ENCODE measurements around the gene EPN2.

Gene EPN2

DNA sequence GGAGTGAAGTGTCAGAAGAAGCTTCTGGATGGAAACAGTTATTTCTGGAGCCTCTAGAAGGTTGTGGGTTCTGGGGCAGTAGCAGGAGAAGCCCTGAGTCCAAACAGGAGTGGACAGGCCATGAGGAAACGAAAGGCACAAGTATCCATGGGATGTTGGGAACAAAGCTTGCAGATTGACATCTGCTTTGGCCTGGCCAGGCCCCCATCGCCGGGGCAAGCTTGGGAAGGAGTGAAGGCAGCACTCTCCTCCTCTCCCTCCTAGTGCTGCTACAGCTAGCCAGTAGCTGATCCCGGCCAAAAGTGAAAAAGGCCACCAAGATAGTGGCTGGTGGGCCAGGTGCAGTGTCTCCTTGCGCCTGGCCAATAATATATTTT is 85.0 kb downstream of the EPN2 start:
- FAIRE-seq = no peak

DNA sequence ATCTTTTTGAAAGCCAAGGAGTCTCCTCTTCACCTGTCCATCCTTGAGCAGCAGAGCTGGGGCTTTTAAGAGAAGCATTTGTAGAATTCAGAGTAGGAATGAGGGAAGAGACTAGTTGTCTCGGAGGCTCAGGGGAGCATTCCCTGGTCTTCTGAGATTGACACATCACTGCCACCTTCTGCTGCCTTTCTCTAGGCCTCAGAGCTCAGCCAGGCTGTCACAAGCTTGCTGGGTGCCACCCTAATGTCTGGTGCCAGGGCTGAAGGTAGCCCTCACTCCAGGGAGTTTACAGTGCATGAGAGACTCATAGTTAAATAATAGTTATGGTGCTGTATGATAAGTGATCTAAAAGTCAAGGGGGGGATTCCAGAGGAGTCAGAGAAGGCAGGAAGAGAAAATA is 85.7 kb downstream of the EPN2 start:
- FAIRE-seq = peak; percentile 42

More for the DNA sequence above, 85.0 kb downstream of the EPN2 start:
- DNase-seq (ENCODE audit: insufficient read length, low spot score) = no peak

DNA sequence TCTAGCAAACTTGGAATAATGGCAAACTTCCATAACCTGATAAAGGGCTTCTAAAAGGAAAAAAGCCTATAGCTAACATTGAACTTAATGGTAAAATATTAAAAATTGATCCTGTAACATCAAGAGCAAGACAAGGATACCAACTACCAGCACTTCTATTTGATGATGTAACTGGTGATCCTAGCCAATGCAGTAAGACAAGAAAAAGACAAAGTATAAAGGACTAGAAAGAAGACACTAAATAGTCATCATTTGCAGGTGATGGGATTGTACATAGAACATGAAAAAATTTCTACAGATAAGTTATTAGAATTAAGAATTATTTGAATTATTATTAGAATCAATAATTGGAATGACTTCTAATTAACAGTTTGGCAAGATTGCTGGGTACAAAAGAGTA is 88.4 kb downstream of the EPN2 start:
- DNase-seq (ENCODE audit: insufficient read length, low spot score) (no peak), FAIRE-seq (no peak)

More for the DNA sequence above, 85.7 kb downstream of the EPN2 start:
- DNase-seq (ENCODE audit: insufficient read length, low spot score) = no peak

DNA sequence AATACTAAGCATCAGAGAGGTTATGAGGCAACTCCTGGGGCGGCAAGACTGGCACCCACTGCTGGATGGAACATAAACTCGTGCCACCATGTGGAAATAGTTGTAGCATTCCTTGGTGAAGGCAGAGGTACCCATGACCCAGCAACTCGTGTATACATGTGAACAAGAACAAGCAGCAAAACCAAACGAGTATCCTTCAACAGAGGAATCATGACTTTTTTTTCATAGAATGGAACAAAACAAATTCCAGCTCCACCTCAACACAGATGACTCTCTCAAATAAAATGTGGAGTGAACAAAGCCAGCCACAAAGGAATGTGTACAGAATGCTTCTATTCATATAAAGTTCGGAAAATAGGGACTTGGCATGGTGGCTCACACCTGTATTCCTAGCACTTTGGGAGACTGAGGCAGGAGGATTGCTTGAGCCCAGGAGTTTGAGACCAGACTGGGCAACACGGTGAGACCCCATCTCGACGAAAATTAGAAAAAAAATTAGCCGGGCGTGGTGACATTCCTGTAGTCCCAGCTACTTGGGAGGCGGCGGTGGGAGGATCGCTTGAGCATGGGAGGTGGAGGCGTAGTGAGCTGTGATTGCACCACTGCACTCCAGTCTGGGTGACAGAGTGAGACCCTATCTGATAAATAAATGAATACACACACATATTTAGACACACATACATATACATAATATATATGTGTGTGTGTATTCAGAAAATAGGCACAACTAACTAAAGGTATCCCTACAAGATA is 90.0 kb downstream of the EPN2 start:
- FAIRE-seq = peak; percentile 91

DNA sequence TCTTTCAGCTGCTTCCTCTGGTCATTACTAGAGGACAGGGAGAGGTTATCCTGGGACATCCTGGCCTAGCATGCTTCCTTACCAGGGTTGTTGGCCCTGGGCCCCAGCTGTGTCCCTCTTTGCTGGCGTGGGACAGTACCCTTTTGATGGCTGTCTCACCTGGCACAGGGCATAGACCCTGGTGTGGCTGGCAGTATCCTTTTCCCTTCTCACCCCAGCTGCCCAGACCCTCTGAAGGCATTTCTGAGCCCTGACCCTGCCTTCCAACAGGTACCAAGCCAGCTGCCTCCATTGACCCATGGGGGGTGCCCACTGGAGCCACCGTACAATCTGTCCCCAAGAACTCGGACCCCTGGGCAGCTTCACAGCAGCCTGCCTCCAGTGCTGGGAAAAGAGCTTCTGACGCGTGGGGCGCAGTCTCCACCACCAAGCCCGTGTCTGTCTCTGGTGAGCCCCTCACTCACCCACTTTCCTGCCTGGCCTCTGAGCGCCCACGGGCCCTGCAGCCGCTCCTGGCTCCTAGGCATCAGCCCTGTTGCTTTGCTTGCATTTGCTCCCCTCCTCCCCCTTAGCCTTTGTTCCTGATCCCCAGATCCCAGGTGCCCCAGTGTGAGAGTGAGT is 91.4 kb downstream of the EPN2 start:
- DNase-seq (ENCODE audit: insufficient read length, low spot score) = no peak
- peak; percentile 40 for FAIRE-seq

More for the DNA sequence above, 90.0 kb downstream of the EPN2 start:
- DNase-seq (ENCODE audit: insufficient read length, low spot score) = peak; percentile 89

DNA sequence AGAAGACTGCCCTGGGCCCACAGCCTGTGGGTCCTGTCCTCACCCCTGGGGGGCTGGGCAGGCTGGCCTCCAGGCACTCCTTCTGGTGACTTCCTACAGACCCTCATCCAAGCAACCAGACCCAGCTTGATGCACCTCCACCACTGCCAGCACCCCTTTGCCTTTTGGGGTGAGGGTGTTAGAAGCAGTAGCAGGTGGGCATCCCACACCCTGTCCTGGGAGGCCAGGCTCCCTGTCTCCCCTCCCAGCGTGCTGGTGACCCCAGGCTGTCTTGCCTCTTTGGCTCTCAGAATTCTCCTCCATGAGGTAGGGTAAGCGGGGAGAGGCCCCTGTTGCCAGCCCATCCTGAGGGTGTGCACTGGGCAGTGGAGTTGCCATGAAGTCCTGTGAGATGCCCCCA is 92.0 kb downstream of the EPN2 start:
- no peak for FAIRE-seq
- no peak for DNase-seq (ENCODE audit: insufficient read length, low spot score)

DNA sequence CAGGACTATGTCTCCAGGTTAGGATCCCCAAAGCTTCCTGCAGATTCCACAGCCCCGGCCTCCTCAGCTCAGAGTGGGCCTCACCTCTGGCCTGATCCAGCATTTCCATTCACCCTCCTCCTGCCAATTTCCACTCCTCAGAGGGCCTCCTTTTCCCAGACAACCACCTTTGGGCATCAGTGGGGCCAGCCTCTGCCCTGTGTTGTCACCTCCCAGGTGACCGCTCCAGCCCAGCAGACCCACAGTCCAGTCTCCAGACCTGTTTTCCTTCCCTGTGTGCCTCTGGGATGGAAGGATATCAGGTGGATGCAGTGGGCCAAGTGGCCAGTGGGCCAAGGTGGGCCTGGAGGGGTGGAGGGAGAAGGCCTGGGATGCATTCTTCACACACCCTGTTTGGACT is 92.7 kb downstream of the EPN2 start:
- DNase-seq (ENCODE audit: insufficient read length, low spot score) (no peak), FAIRE-seq (peak; percentile 31)

DNA sequence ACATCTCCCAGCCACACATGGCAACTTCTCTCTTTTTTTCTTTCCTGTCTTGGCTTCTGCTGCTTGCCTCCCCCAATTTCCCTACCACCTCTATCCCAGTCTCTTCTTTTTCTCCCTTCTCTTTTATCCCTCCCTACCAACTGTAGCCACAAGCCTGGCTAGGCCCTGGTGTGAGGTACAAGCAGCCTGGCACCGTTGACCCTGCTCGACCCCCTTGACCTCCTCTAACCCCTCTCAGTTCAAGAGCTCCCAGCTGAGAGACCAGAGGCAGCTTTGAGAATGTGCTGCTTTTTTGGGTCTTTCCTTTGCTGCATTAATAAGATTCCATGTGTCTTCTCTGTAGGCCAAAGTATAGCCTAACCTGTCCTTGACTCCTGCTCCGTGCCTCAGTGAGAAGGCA is 93.1 kb downstream of the EPN2 start:
- no peak for DNase-seq (ENCODE audit: insufficient read length, low spot score)
- peak; percentile 67 for FAIRE-seq

DNA sequence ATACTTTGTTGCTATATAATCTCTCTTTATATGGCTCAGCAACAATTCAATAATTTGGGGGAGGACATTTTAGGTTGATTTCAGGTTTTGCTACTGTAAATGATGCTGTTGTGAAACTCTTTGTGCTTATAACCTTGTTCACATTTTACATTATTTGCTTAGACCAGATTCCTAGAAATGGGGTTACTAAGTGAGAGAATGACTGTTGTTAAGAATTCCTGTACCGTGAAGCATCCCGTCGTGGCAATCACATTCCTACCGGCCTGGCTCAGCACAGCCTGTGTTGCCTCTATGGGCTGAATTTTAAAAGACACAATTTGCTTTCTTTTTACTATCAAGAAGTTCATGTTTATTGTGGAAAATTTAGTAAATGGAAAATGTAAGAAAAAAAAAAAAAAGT is 94.0 kb downstream of the EPN2 start:
- peak; percentile 70 for FAIRE-seq
- peak; percentile 62 for DNase-seq (ENCODE audit: insufficient read length, low spot score)

DNA sequence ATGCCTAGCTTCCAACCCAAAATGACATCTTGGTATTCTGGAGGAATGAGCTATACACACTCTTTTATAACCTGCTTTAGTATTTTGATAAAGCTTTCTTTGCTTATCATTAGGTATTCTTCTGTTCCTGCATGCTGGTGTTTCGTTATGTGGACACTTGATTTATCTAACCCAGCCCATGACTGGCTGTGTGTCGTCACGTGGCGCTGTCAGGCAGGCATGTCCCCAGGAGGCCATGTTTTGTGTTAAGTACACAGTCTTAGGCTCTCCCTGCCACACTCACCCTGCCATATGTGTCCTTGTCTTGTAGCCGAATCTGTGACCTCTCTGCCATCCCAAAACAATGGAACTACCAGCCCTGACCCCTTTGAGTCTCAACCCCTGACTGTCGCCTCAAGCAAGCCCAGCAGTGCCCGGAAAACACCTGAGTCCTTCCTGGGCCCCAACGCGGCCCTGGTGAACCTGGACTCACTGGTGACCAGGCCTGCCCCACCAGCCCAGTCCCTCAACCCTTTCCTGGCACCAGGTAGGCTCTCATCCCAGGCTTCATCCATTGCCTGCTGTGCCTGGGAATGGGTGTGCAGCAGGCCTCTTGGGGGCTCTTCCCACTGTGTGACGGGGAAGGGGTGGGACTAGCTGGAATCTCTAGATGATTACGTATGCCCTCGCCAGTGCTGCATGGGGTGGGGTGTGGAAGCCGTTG is 94.5 kb downstream of the EPN2 start:
- FAIRE-seq (peak; percentile 82), DNase-seq (ENCODE audit: insufficient read length, low spot score) (no peak)

DNA sequence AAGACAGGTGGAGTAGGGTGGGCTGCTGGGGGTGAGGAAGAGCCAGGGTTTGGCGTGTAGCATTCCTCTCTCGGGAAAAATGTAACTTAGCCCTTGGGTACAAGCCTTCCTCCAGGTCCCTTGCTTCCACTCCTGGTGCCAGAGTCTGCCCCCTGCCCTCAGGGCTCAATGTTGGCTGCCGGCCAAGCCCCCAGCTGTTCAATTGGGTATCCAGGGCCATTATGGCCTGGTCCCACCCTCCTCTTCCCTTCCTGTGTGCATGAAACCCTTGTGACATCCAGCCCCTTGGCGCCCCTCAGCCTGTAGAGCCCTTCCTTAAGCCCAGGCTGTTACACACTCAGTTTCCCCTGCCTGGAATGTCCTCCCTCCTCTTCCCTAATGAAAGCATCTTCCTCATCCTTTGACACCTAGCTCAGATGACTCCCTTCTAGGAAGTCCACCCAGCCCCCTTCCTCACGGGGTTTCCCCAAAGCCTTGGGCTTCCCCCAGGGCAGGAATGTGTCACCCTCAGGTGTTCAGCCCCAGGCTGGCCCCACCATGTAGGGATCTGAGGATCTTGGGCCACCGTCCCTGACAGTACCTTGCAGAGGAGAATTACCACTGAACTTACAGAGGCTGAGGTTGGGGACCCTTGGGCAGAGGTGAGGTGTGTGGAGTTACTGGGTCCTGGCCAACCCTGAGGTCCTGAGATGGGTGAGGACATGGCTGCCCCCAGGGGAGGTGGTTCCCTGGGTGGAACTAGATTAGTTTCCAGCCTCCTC is 95.4 kb downstream of the EPN2 start:
- no peak for DNase-seq (ENCODE audit: insufficient read length, low spot score)
- peak; percentile 16 for FAIRE-seq

DNA sequence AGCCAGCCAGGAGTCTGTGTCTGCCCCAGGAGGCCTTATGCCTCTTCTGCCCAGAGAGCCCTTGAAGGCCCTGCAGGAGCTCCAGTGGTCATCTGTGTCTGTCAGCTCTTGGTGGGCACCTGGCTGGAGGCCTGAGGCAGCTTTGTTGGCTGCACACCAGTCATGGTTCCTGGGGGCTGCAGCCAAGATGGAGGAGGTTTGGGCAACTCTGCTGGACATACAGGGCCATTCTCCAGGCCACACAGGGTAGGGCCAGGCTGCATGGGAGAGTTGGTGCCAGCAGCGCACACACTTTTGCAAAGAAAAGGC is 95.9 kb downstream of the EPN2 start:
- FAIRE-seq (no peak), DNase-seq (ENCODE audit: insufficient read length, low spot score) (no peak)

DNA sequence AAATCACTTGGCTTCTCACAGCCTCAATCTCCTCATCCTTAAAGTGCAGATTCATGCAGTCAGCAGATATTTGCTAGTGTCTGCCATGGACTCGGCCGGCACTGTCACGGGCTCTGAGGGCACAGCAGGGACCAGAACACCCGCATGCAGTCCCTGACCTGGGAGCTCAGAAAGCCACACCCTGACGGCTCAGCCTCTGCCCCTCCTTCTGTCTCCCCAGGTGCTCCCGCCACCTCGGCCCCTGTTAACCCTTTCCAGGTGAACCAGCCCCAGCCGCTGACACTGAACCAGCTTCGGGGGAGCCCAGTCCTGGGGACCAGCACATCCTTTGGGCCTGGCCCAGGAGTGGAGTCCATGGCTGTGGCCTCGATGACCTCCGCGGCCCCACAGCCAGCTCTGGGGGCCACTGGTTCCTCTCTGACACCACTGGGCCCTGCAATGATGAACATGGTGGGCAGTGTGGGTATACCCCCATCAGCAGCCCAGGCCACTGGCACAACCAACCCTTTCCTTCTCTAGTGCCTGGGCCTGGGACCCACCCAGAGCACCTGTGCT is 96.6 kb downstream of the EPN2 start:
- DNase-seq (ENCODE audit: insufficient read length, low spot score) (no peak), FAIRE-seq (peak; percentile 36)

DNA sequence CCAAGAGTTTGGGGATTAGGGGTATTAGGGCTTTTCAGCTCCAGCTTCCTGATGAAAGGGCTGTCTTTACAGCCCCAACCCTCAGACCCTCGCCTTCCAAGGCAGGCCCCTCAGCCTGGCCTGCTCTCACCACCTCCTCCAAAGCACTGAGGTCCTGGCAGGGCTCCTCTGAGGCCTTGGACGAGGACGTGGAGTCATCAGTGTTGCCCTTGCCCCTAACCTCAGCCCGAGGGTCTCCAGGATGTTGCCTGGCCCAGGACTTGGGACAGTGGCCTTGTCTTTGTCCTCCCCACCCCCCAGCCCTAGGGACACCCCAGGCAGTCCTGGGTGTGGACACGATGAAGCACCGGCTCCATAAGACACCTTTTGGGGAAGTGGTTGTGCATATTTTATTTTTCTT is 97.2 kb downstream of the EPN2 start:
- DNase-seq (ENCODE audit: insufficient read length, low spot score) = no peak
- FAIRE-seq = no peak

DNA sequence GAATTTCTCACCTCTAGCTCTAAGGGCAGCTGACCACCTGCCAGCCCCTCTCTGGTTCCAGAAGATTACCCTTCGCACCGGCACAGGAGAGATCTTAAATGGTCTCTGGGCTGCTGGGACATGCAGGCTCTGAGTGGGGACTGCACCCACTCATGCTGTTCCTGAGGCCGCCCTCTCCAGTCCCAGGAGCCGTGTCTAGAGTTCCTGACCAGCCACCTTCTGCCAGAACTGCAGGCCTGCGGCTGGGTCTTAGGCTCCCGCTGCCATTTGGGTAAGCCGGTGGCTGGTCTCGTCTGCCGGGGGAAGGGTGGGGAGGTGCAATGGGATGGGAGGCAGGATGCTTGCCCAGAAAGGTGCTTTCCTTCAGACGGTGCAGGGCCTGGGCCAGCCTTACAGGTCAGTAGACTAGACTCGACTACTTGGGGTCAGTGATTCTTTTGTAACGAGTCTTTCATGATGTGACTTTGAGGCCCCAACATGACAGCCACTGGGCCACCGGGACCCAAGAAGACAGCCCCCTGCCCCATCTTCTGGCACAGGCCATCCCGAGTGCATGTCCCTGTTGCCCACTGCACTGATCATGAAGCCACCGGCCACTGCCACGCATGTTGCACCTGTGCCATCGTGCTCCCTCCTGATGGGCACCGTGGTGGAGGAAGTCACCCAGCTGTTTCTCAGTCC is 98.9 kb downstream of the EPN2 start:
- no peak for DNase-seq (ENCODE audit: insufficient read length, low spot score)
- FAIRE-seq = no peak

DNA sequence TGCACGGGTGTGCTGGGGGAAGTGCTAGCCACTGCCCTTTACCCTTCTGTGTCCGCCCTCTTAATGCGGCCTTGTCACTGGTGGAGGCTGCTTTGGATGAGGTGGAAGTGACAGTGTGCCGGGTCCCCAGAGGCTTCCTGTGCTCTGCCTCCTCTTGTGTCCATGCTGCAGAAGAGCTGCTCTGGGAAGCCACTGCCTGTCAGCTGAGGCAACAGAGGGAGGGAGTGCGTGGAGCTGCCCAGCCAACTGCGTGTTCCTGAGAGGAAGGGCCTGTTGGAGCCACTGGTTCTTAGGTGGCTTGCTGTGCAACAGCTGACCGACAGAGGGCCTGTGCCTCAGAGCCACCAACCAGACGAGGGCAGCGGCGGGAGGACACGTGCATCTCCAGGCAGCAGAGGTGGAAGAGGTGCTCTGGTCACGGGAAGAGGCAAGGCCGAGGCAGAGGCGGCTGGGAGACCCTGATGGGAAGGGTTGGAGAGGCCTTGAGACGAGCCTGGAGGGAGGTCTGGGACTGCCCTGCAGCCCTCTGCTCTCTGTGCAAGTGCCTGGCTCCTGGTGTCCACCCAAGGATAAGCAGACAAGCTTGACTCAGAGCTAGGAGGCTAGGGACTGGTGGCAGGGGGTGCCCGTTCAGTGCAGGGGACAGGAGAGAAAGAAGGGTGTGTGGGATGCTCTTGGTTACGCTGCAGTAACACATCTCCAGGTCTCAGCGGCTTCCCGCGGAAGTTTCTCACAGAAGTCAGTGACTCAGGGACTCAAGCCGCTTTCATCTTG is 100.0 kb downstream of the EPN2 start:
- DNase-seq (ENCODE audit: insufficient read length, low spot score) = no peak
- FAIRE-seq = peak; percentile 76

DNA sequence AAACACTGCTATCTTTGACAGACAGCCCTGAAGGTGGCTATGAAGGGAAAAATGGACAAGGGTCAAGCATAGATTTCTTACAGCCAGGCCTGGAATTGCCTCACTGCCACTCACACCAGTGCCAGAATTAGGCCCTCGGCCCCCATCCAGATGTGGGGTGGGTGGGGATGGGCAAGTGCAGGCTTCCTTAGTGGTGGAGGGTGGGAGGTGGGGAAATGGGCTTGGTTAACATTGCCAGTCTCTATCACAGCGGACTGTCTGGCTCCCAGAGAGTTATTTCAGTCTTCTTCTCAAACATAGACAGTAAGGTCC is 100.5 kb downstream of the EPN2 start:
- DNase-seq (ENCODE audit: insufficient read length, low spot score) (no peak), FAIRE-seq (no peak)

DNA sequence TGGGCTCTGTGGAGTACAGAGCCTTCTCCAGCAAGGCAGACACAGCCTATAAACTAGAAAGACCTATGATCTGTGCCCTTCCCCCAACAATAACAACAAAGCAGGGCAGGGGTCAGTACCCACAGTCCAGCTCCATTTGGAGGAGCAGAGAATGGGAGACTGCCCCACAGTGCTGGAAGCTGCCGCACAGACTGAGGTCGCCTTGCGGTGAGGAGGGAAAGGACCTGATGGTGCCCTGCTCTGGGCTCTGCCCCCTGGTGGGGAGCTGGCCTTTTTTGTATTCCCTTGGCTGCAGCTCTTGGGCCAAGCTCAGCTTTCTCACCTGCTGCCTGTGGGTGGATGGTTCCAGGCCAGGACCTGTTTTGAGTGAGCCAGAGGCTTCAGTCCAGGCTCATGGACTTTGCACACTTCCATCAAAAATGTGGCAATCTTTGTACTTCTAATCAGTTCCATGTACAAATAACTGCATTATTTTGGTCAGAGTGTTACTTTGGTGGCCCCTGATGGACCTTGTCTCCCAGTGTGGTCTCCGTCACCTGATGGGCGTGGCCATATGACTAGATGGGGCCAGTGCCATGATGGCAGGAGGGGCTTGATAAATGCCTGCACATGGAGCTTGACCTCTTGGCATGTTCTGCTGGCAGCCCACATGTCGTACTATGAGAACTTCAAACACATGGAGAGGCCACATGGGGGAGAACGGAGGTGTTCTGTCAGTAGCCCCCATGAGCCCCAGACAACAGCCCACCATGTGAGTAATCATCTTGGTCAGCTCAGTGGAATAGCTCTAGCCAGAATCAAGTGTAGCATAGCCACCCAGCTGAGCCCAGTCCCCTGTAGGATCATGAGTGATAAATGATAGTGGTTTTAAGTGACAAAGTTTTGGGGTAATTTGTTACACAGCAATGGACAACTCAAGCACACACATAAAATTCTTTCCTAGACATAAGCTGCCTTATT is 101.1 kb downstream of the EPN2 start:
- peak; percentile 86 for FAIRE-seq

DNA sequence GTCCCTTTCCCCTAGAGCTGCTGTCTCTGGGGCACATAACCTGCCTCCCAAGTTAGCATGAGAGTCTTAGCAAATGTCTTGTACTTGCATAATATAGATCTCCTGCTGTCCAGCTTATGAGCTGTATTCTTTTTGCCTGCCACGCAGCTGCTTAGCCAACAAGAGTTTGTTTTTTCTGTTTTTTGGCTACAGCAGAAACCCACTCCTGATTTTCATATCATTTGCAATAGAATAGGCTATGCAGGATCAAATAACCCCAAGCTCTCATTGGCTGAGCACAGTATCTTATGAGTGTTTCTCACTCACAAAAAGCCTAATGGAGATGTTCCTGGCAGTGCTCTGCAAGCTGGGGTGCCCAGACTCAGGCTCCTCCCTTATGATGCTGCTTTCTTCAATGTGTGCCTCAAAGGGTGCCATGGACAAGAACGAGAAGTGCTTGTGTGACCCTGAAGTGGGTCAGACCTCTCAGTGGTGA is 102.2 kb downstream of the EPN2 start:
- DNase-seq (ENCODE audit: insufficient read length, low spot score) (no peak), FAIRE-seq (peak; percentile 92)

More for the DNA sequence above, 101.1 kb downstream of the EPN2 start:
- DNase-seq (ENCODE audit: insufficient read length, low spot score) = peak; percentile 76
